ENCODE results near the gene ITFG1. TPM values are rescaled to one million over a fixed set of nuclear protein-coding genes. Genes with fewer than 3 reads are reported as not detected.

The ITFG1 gene
- total and polyA plus RNA-seq, 7 donors: 12.0 to 59.3 (median 36.0) TPM

DNA sequence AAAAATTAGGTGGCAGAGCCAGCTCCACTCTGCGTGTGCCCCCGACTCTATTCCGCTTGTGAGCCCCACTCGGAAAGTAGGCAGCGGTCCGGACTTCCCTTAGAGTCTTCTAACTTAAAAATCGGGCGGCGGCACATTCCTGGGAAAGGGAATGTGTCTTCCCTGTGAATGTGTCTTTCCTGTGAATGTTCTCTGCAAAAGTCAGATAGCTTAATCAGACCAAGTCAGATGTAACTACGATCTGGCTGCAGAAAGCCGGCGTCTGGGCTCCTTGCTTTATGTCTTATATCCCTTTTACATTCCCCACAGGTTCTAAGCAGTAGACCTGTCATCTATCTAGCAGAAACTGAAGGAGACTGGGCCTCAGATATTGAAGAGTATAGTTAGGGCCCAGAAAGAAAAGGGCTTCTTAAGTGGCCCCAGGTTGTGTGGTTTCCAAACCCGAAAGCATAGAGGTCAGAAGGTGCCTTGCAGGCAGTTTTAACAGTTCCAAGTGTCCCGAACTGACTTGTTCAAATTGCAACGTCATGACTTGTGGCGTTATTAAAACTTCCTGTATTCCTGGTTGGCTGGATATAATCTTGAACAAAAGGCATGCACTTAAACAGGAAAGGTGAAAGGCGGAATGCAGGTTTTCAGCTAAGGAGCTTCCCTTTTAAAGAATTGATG is 869 bp upstream of the ITFG1 start:
- TF ChIP-seq, protein P1, sequence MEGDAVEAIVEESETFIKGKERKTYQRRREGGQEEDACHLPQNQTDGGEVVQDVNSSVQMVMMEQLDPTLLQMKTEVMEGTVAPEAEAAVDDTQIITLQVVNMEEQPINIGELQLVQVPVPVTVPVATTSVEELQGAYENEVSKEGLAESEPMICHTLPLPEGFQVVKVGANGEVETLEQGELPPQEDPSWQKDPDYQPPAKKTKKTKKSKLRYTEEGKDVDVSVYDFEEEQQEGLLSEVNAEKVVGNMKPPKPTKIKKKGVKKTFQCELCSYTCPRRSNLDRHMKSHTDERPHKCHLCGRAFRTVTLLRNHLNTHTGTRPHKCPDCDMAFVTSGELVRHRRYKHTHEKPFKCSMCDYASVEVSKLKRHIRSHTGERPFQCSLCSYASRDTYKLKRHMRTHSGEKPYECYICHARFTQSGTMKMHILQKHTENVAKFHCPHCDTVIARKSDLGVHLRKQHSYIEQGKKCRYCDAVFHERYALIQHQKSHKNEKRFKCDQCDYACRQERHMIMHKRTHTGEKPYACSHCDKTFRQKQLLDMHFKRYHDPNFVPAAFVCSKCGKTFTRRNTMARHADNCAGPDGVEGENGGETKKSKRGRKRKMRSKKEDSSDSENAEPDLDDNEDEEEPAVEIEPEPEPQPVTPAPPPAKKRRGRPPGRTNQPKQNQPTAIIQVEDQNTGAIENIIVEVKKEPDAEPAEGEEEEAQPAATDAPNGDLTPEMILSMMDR (IDR thresholded peaks at IDR 0.05): no peak
- no peak for TF ChIP-seq POLR2A (IDR thresholded peaks at IDR 0.05)
- peak in 3 of 4 donors; percentile 31 to 54 (median 33) for TF ChIP-seq POLR2AphosphoS5 (IDR thresholded peaks at IDR 0.05)
- TF ChIP-seq EP300 (IDR thresholded peaks at IDR 0.05): no peak
- Histone ChIP-seq H3K4me3 (peak overlapping the region; percentile 72 to 94 (median 86)), H3K36me3 (peaks cover 0 to 8% (median 0%) of the 10 kb centered on the region in 4 donors), H3K27me3 (no peaks in the 10 kb centered on the region), H3K4me1 (peaks cover 0 to 63% (median 51%) of the 10 kb centered on the region in 4 donors), H3K27ac (peak overlapping the region; percentile 96 to 99 (median 96)), H3K9me3 (no peaks in the 10 kb centered on the region)
- no peak for DNase-seq
- intact Hi-C loops (cut with DNase I): loop anchor here (2.0 kb wide), 1 partner anchor 33 kb away; no protein-coding TSS in a partner anchor
- 1% methylated on average over 17 of the region's 17 CpGs for WGBS, 2 donors

DNA sequence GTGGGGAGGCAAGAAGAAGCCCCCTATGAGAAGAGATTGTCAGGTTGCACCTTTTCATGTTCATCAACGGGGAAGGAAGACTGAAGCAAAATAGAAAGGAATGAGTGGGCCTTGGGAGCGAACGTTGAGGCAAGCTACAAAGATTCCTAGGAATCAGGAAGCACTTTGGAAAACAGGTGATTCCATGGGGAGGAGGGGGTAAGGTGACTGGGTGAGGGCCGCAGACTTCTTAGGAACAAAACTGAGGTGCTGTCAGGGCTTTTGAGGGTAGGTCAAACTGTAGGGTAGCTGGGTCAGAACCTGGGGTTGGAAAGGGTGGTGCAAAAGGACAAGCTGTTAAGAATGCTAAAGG is 528 bp downstream of the ITFG1 start:
- H3K9me3 ChIP-seq: no peaks in the 10 kb centered on the region
- peak overlapping the region; percentile 96 to 99 (median 96) for H3K27ac ChIP-seq
- DNase-seq: no peak
- no peaks in the 10 kb centered on the region for H3K27me3 ChIP-seq
- H3K36me3 ChIP-seq: peaks cover 0 to 8% (median 0%) of the 10 kb centered on the region in 4 donors
- intact Hi-C loops (cut with DNase I): loop anchor here (2.0 kb wide), 1 partner anchor 34 kb away; no protein-coding TSS in a partner anchor
- WGBS, 2 donors: 1 to 7% methylated on average over 4 of the region's 4 CpGs
- TF ChIP-seq POLR2AphosphoS5 (IDR thresholded peaks at IDR 0.05) (no peak), EP300 (IDR thresholded peaks at IDR 0.05) (no peak), POLR2A (IDR thresholded peaks at IDR 0.05) (no peak)
- TF ChIP-seq, protein P1 (IDR thresholded peaks at IDR 0.05): no peak
- H3K4me1 ChIP-seq: peaks cover 0 to 51% (median 44%) of the 10 kb centered on the region in 4 donors
- H3K4me3 ChIP-seq: peak overlapping the region; percentile 72 to 94 (median 86)

DNA sequence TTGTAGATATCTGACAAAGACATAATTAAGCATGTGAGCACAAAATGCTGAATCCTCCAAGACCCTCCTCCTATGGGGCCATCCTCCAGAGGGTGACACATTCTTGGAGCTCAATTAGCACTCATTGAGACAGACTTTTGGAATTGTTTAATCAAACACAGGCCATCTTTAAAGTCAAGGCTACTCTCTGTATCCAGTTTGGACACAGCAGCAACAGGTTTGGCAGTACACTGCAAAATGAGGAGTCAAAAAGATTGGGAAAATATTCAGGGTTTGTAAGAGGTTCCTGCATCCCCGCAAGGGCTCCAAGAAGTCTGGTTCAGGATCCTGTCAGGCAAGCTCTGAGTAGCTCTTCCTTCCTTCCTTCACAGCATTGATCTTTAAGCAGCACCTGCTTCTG is 1.3 kb downstream of the ITFG1 start:
- no peak for DNase-seq
- intact Hi-C loops (cut with DNase I): loop anchor here (2.0 kb wide), 1 partner anchor 35 kb away; no protein-coding TSS in a partner anchor
- WGBS, 2 donors: 91 to 95% methylated on average over 1 of the region's 1 CpG
- Histone ChIP-seq H3K4me3 (peak overlapping the region in 3 of 4 donors; percentile 84 to 94 (median 88)), H3K4me1 (peaks cover 0 to 44% (median 38%) of the 10 kb centered on the region in 4 donors), H3K27me3 (no peaks in the 10 kb centered on the region), H3K36me3 (peaks cover 0 to 15% (median 0%) of the 10 kb centered on the region in 4 donors), H3K9me3 (no peaks in the 10 kb centered on the region), H3K27ac (peak overlapping the region in 3 of 4 donors; percentile 96 to 99 (median 96))
- TF ChIP-seq EP300 (IDR thresholded peaks at IDR 0.05) (no peak), POLR2AphosphoS5 (IDR thresholded peaks at IDR 0.05) (no peak), POLR2A (IDR thresholded peaks at IDR 0.05) (no peak)
- TF ChIP-seq, protein P1 (IDR thresholded peaks at IDR 0.05): no peak

DNA sequence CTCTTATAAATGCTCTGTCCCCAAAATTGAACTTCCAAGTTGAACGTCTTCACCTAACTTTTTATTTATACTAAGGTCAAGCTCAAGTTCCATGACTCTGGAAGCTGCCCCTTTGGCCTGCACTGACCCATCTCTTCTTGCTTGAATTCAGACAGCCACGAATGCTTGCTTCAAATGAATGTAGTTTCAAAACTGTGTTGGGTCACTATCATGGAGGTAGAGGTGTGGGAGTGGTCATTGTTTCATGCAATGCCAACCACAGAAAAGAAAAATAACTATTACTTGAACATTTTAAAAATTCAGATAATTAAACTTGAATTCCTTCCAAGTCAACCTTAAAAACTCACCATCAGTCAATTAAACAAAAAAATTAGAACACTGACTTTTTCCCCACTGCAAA is 2.5 kb downstream of the ITFG1 start:
- no peak overlapping the region for H3K27ac ChIP-seq
- H3K4me1 ChIP-seq: peaks cover 0 to 31% (median 25%) of the 10 kb centered on the region in 4 donors
- H3K36me3 ChIP-seq: peaks cover 0 to 28% (median 3%) of the 10 kb centered on the region in 4 donors
- 92 to 94% methylated on average over 2 of the region's 2 CpGs for WGBS, 2 donors
- TF ChIP-seq POLR2AphosphoS5 (IDR thresholded peaks at IDR 0.05): no peak
- TF ChIP-seq, protein P1 (IDR thresholded peaks at IDR 0.05): no peak
- TF ChIP-seq EP300 (IDR thresholded peaks at IDR 0.05): no peak
- TF ChIP-seq POLR2A (IDR thresholded peaks at IDR 0.05): no peak
- no peak overlapping the region for H3K4me3 ChIP-seq
- no peaks in the 10 kb centered on the region for H3K9me3 ChIP-seq
- no peak for DNase-seq
- intact Hi-C loops (cut with DNase I): no loop called here
- H3K27me3 ChIP-seq: no peaks in the 10 kb centered on the region
